Activated naive CD4-positive, alpha-beta T cell treated with anti-CD3 and anti-CD28 coated beads, Interleukin-2, amount 50 U/mL, for 72 hours (primary cell): Measurements from ENCODE around the gene PIPOX. TPM values are rescaled to one million over a fixed set of nuclear protein-coding genes. Genes with fewer than 3 reads are reported as not detected.

Source experiments
- ATAC-seq, 2 donors: fragments of 150-1000 bp; cut with Tn5 transposase; 2 replicates each; pipeline ENCODE4 v1.10.0; 2021; ENCODE audit warnings: mild to moderate bottlenecking in 2 of 2, moderate library complexity in 2 of 2
- DNase-seq, 2 donors: peaks; one replicate each; pipeline ENCODE4 v3.0.0; 2021 to 2022; ENCODE audit warnings: low spot score in 2 of 2
- H3K27ac Mint-ChIP-seq, 2 donors: one replicate each; pipeline ENCODE4 v1.8.0; 2022; ENCODE audit warnings: mild to moderate bottlenecking in 2 of 2, mixed read lengths in 2 of 2
- H3K36me3 Mint-ChIP-seq, 2 donors: one replicate each; pipeline ENCODE4 v1.8.0; 2022; ENCODE audit warnings: mixed read lengths in 2 of 2
- H3K9me3 Mint-ChIP-seq, 2 donors: one replicate each; pipeline ENCODE4 v1.8.0; 2022; ENCODE audit warnings: mixed read lengths in 2 of 2
- total RNA-seq, 2 donors: library from RNA; stranded (reverse); gene quantifications; one replicate each; pipeline ENCODE4 v1.2.3, GENCODE V29; 2022

Gene PIPOX
- total RNA-seq, 2 donors from 2014 or later: 3.0 to 8.8 TPM

DNA sequence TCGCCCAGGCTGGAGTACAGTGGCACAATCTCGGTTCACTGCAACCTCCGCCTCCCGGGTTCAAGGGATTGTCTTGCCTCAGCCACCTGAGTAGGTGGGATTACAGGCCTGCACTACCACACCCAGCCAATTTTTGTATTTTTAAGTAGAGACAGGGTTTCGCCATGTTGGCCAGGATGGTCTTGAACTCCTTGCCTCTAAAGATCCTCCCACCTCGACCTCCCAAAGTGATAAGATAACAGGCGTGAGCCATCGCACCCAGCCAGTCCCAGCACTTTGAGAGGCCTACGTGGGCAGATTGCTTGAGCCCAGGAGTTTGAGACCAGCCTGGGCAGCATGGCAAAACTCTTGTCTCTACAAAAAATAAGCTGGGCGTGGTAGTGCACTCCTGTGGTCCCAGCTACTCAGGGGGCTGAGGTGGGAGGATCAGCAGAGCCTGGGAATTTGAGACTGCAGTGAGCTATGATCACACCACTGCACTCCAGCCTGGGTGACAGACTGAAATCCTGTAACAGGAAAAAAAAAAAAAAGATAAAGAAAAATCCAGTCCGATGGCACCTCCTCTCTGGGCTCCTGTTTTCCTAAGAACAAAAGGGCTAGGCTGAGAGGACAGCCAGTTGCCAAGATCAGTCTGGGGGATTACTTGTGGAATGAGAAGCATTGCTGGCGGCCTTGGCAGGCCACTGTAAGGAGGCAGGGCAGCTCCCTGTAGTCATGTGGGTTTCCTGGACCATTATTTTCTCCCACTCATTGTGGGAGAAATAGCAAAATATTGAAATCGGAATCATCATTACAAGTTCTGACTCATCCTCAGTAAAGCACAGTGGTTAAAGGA is 3.0 kb upstream of the PIPOX start:
- DNase-seq (no peak), ATAC-seq (no peak)
- Mint-ChIP-seq H3K27ac (no peak overlapping the region), H3K36me3 (no peaks in the 10 kb centered on the region), H3K9me3 (no peaks in the 10 kb centered on the region)

DNA sequence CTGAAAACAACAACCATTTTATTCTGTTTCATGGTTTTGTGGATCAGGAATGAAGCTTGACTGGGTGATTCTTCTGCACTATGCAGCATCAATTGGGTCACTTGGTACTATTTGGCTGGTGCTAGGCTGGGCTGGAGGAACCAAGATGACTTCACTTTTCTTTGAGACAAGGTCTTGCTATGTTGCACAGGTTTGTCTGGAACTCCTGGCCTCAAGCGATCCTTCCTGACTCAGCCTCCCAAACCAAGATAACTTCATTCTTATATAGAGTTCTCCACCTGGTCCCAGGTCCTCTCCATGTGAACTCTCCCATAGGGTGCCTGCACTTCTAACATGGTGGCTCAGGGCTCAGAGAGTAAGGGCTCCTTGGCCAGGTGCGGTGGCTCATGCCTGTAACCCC is 1.9 kb upstream of the PIPOX start:
- Mint-ChIP-seq H3K36me3 (no peaks in the 10 kb centered on the region), H3K27ac (no peak overlapping the region), H3K9me3 (no peaks in the 10 kb centered on the region)
- ATAC-seq (no peak), DNase-seq (no peak)

DNA sequence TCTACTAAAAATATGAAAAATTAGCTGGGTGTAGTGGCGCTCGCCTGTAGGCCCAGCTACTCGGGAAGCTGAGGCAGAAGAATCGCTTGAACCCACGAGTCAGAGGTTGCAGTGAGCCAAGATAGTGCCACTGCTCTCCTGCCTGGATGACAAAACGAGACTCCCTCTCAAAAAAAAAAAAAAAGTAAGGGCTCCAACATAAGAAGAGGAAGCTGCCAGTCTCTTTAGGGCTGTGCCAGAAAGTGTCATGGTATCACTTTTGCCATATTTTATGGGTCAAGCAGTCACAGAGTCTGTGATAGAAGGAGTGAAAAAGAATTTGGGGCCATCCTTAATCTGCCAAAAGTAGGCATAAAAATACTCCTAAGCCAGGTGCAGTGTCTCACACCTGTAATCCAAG is 1.4 kb upstream of the PIPOX start:
- Mint-ChIP-seq H3K27ac (no peak overlapping the region), H3K36me3 (no peaks in the 10 kb centered on the region), H3K9me3 (no peaks in the 10 kb centered on the region)
- DNase-seq (no peak), ATAC-seq (no peak)

DNA sequence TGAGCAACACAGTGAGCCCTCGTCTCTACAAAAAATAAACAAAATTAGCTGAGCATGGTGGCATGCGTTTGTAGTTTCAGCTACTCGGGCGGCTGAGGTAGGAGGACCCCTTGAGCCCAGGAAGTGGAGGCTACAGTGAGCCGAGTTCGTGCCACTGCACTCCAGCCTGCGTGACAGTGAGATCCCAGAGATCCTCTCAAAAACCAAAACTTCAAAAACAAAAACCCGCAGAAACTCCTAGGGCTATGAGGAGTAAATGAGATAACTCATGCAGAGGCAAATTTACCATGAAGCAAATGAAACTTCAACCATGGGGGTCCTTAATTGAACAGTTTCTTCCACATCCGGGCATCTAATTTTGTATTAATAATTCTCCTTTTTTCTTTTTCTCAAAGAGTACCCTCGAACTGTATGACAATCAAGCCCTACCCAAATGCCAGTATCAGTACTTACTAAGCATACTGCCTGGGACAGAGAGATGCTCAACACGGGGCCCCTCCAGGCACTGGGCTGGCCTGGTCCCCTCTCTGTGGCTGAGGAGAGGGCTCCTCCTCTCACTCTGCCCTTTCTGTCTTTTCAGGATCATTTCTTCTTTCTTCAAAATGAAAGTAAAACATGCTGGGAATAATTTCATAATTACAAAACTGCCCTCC is 789 bp upstream of the PIPOX start:
- Mint-ChIP-seq H3K36me3 (no peaks in the 10 kb centered on the region), H3K27ac (no peak overlapping the region), H3K9me3 (no peaks in the 10 kb centered on the region)
- no peak for DNase-seq
- ATAC-seq: no peak

DNA sequence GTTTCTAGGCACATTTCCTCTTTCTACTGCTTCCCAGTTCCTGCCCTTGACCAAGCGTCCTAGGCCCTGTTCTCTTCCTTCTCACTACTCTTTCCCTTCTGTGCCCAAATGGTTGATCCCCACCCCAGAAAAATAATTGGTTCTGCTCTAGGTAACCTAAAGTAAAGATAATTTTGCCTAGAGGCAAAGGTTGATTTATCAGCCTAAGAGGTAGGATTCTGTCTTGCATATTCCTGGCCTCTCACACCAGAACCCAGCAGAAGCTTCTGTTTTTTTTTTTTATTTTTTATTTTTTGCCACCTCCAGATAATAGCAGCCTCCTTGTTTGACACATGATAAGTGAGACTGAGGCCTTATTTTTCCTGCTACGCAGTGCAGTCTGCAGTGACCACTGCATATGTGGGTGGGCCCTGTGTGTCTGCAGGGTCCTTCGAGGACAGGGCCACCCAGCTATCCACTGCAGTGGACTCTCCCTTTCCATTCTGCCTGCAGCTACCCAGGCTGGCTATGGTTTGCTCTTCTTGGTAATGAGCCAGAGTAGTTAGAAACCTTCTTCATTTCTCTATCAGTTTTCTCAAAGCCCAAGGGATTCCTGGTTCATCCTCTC is 701 bp downstream of the PIPOX start:
- DNase-seq (no peak), ATAC-seq (no peak)
- Mint-ChIP-seq H3K27ac (no peak overlapping the region), H3K9me3 (no peaks in the 10 kb centered on the region), H3K36me3 (no peaks in the 10 kb centered on the region)

DNA sequence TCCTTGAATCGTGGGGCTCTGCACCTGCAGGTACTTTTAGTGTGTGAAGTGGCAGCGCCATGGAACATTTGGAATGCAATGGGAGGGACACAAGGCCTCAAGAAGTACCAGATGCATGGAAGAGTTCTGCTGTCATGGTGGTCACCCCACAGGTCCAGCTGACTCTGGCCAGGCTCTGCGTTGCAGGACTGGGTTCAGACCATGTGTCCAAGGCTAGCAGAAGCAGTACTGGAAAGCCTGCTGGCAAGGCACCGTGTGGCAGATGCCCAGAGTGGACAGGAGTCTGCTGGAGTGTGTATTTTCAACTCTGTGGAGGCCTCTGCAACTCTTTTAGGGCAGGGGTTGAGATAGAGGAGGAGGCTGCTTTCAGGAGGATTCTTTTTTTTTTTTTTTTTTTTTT is 2.1 kb downstream of the PIPOX start:
- Mint-ChIP-seq H3K9me3 (no peaks in the 10 kb centered on the region), H3K36me3 (no peaks in the 10 kb centered on the region), H3K27ac (no peak overlapping the region)
- ATAC-seq: no peak
- no peak for DNase-seq

DNA sequence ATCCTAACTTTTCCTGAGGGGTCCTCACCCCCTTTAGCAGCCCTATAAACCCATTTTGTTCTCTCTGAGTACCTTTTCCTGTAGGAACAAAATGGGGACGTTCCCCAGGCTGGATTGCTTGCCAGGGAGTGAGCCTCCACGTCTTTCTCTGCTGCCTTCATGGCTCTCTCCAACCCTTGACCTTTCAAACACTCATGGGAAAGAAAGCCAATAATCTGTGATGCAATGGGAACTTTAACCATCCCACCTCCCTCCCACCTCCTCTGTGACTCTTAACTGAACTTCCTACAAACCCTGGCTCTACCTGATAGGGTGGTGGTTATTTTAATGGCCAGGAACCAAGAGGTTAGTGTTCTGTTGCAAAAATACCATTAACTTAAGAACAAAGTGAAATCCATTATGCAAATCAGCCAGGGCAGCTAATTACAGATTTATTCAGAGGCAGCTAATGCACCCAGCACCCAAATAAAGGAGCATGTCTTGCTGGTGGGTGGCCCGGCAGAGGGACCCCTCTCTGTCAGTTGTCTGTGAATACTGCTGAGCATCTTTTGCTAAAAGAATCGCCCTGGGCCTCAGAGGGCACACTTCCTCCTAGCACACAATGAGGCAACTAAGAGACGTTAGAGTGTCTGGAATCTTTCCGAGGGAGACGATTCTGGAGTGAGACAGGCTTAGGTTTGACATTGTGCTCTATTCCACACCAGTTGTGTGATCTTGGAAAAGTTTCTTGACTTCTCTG is 3.0 kb downstream of the PIPOX start:
- Mint-ChIP-seq H3K27ac (peak overlapping the region in 1 of 2 donors; percentile 62), H3K9me3 (no peaks in the 10 kb centered on the region), H3K36me3 (no peaks in the 10 kb centered on the region)
- DNase-seq (no peak), ATAC-seq (no peak)

DNA sequence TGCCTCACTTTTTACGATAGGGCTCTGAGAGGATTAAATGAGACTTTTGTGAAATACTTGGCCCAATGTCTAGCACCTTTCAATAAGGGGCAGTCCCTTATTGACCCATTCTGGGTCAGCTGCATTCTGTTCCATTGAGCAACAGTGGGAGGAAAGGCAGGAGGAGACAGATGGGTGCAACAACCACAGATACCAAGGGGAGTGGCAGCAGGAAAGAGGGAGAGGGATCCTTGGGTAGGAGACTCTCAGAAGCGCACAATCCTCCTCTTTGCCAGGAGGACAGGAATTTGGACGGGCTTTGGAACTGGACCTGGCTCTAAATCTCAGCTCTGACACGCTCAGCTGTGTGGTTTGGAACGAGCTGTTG is 3.5 kb downstream of the PIPOX start:
- Mint-ChIP-seq H3K9me3 (no peaks in the 10 kb centered on the region), H3K36me3 (no peaks in the 10 kb centered on the region), H3K27ac (peak overlapping the region in 1 of 2 donors; percentile 62)
- ATAC-seq (no peak), DNase-seq (no peak)

DNA sequence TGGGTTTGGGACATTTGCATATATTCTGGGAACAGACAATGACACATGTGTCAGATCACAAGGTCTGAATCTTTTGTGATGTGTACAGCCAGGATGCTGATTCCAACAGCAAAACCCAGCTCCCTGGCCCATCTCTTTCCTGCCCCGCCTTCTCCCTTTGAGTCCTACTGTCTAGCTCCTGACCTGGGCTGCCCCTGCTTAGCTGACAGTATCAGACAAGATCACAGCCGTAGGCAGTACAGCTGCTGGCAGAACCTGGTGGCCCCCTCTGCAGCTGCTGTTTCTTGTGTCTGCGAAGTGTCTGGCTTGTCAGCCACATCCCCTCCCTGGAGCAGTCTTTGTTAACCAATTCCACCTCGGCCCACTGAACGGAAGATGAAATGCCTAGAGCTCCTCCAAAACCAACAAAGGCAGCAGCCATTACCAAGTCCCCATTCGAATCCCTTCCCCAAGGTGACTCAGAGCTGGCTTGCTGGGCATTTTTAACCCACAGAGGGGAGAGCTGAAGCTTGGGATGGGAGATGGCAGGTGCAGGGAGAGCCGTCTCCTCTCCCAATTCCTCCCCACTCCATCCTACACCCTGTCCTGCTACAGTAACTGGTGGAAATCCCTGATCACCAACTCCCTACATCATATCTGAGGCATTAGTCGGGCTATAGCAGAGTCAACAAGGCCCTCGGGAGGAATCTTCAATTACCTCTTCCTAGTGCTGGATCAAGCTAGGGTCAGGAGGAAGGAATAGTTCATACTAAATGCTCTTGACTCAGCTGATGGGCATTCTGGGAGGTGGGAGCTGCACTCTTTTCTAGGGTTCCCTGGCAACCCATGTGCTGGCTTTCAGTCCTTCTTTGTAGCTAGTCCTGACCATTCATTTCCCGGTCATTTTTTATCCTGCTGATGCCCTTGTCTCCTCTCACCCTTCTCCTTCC is 5.8 kb downstream of the PIPOX start:
- Mint-ChIP-seq H3K9me3 (no peaks in the 10 kb centered on the region), H3K27ac (no peak overlapping the region), H3K36me3 (no peaks in the 10 kb centered on the region)
- ATAC-seq (peak; percentile 29 to 61), DNase-seq (no peak)

DNA sequence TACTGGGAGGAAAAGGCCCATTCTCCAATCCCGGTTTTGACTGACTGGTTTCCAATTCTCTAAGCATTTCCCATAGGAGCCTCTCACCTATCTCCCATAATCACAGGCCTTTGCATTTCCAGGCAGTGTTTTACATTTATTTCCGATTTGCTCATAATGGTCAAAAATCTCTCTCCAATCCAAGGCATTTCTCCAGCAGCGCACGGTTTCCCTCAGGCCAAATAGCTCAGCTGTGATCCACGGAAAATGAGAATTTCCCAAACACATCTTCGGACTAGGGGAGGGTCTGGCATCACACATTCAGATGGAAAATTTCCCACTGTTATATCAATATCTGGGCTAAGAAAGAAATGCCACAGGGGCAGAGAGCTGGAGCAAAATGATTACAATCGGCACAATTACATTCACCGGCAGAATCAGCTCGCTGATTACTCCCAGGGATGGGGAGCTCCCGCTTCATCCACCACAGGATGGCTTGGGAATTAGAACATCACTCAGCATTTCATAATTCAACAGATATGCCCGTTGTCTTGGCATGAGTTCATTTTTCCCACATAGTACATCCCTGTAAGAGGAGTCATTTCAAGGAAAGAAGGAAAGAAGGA is 6.7 kb downstream of the PIPOX start:
- H3K27ac Mint-ChIP-seq: no peak overlapping the region
- no peak for ATAC-seq
- H3K9me3 Mint-ChIP-seq: no peaks in the 10 kb centered on the region
- no peaks in the 10 kb centered on the region for H3K36me3 Mint-ChIP-seq
- no peak for DNase-seq

DNA sequence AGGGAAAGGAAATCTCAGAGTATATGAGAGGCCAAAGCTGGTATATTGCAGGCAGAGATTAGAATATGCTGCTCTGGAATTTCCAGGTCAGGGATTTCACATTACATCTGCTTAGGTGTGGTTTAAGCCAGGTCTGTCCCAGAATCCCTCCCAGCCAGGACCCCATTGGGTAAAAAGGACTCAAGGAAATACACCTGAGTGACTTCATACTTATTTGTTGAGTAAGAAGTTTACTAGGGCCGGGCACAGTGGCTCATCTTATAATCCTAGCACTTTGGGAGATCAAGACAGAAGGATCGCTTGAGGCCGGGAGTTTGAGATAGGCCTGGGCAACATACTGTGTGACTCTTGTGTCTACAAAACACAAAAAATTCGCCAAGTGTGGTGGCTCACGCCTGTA is 7.2 kb downstream of the PIPOX start:
- ATAC-seq (no peak), DNase-seq (no peak)
- Mint-ChIP-seq H3K9me3 (no peaks in the 10 kb centered on the region), H3K27ac (no peak overlapping the region), H3K36me3 (no peaks in the 10 kb centered on the region)

DNA sequence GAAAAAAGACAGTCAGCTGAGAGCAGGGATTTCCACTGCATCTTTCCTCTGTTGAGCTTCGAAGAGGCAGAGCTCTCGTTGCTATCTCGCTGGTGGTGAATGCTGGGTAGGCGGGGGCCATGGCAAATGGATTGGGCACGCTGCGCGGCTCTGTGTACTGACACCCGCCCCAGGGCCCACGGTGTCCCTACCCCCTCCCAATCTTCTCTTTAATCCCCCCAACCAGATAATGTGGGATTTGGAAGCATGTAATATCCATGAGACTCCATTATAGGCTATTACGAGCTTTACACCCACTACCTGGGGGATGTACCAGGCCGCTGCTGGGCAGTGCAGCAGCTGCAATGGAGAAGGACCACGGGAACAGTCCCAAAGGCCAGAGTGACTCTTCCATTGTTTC is 8.3 kb downstream of the PIPOX start:
- no peaks in the 10 kb centered on the region for H3K36me3 Mint-ChIP-seq
- ATAC-seq: no peak
- peak overlapping the region in 1 of 2 donors; percentile 34 for H3K27ac Mint-ChIP-seq
- no peak for DNase-seq
- no peaks in the 10 kb centered on the region for H3K9me3 Mint-ChIP-seq

DNA sequence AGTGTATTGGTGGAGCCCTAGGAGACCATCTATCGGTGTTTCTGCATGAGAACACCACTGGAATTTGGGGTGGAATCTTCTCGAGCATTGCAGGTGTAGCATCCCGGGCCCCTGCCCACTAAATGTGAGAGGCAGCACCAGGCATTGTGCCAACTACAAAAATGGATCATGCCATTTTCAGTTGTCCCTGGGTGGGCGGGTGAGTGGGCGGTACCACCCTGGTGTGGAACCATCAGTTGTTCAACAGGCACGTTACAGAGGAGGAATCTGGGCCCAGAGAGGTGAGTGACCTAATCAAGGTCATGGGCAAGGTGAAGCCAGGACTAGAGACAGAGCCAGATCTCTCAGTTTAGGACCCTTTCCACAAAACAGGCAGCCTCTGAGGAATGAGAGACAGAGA is 8.8 kb downstream of the PIPOX start:
- peak overlapping the region in 1 of 2 donors; percentile 34 for H3K27ac Mint-ChIP-seq
- no peaks in the 10 kb centered on the region for H3K36me3 Mint-ChIP-seq
- no peaks in the 10 kb centered on the region for H3K9me3 Mint-ChIP-seq
- DNase-seq: no peak
- no peak for ATAC-seq

DNA sequence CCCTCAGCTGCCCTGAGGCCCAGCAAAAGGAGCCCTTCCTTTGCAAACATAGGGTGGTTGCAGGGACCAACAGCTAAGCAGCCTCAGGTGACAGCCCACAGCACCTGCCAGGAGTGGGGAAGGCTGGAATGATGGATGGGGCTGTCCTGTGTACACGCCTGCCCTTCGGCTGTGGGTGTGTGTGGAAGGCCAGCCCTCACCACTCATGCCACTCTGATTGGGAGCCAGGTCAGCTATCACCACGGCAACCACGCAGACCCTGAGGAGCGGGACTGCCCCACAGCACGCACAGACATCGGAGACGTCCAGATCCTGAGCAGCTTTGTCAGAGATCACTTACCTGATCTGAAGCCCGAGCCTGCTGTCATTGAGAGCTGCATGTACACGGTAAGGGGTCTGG is 11.9 kb downstream of the PIPOX start:
- H3K9me3 Mint-ChIP-seq: no peaks in the 10 kb centered on the region
- no peak overlapping the region for H3K27ac Mint-ChIP-seq
- H3K36me3 Mint-ChIP-seq: no peaks in the 10 kb centered on the region
- no peak for DNase-seq
- ATAC-seq: no peak

DNA sequence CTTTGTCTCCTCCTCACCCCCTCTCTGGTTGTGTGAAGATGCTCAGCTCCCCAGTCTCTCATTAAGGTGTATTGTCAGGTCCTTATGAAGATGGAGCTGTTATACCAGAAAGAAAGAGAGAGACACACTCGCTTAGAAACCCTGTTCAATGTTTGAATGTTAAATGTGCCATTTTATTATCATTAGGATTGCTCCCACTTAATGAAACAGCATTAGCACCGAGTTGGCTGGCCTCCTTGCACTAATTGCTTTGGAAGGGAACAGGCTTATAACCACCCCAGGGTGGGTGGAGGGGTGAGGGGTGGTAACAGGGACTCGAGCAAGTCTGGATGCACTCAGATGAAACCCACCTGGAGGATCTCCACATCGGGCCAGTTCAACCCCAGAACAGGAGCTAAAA is 14.4 kb downstream of the PIPOX start:
- Mint-ChIP-seq H3K27ac (no peak overlapping the region), H3K9me3 (no peaks in the 10 kb centered on the region), H3K36me3 (no peaks in the 10 kb centered on the region)
- ATAC-seq (no peak), DNase-seq (no peak)

DNA sequence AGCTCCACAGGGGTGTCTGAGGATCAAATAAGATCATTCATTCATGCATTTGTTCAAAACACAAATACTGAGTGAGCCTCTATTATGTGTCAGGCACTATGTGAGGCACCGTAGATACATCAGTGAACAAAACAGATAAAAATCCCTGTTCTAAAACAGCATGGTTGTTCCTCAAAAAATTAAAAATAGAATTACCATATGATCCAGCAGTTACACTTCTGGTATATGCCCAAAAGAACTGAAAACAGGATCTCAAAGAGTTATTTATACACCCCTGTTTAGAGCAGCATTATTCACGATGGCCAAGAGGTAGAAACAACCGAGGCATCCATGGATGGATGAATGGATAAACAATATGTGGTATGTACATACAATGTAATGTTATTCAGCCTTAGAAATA is 15.4 kb downstream of the PIPOX start:
- no peak overlapping the region for H3K27ac Mint-ChIP-seq
- ATAC-seq: no peak
- DNase-seq: no peak
- no peaks in the 10 kb centered on the region for H3K36me3 Mint-ChIP-seq
- no peaks in the 10 kb centered on the region for H3K9me3 Mint-ChIP-seq
